ENCODE measurements around the gene AGTRAP. TPM values are rescaled to one million over a fixed set of nuclear protein-coding genes. Genes with fewer than 3 reads are reported as not detected.

Gene AGTRAP
- total and polyA plus RNA-seq, 9 of the 15 experiments (the other 6 are each of a cell fraction or from before 2014, with no cell fraction given): 26.8 to 105 (median 57.5) TPM

- TF ChIP-seq ZNF785 (CRISPR knock-in tag; IDR thresholded peaks at IDR 0.05): no peak
- TF ChIP-seq ZNF639 (CRISPR knock-in tag; conservative IDR thresholded peaks at IDR 0.05 in 1 of 2, IDR thresholded peaks at IDR 0.05 in 1 of 2): peak in 1 of 2 experiments; percentile 55; a peak in 1 of 4 replicates
- TF ChIP-seq SMARCA5 (IDR thresholded peaks at IDR 0.05): peak; percentile 54; the same call in 1 of the 2 replicates
- no peak for TF ChIP-seq ZNF253 (CRISPR knock-in tag; conservative IDR thresholded peaks at IDR 0.05)
- no peak for TF ChIP-seq SMARCC2 (IDR thresholded peaks at IDR 0.05; ENCODE audit: low read depth)
- TF ChIP-seq MEF2A (IDR thresholded peaks at IDR 0.05; ENCODE audit: control insufficient read depth, low read depth, low read length): no peak
- peak; percentile 79 to 84 for TF ChIP-seq ETV6 (IDR thresholded peaks at IDR 0.05; ENCODE audit: borderline replicate concordance in 1 of 2, low read depth in 2 of 2, low read length in 1 of 2)
- TF ChIP-seq ETV6 (CRISPR knock-in tag; IDR thresholded peaks at IDR 0.05; ENCODE audit: borderline replicate concordance): no peak
- TF ChIP-seq FOXJ2 (tag; IDR thresholded peaks at IDR 0.05): no peak
- TF ChIP-seq USF1 (CRISPR knock-in tag; IDR thresholded peaks at IDR 0.05): peak; percentile 64
- TF ChIP-seq MBD1 (CRISPR knock-in tag; IDR thresholded peaks at IDR 0.05): no peak
- TF ChIP-seq E2F4 (CRISPR knock-in tag; IDR thresholded peaks at IDR 0.05; ENCODE audit: low read depth): no peak
- no peak for TF ChIP-seq CBFA2T2 (conservative IDR thresholded peaks at IDR 0.05)
- TF ChIP-seq ILF3 (IDR thresholded peaks at IDR 0.05; ENCODE audit: borderline replicate concordance): no peak
- no peak for TF ChIP-seq CHAMP1 (IDR thresholded peaks at IDR 0.05)
- no peak for TF ChIP-seq ATF4 (CRISPR knock-in tag; IDR thresholded peaks at IDR 0.05)
- no peak; the same call in 1 of the 2 replicates for TF ChIP-seq MYBL2 (IDR thresholded peaks at IDR 0.05; ENCODE audit: low read depth)
- no peak for TF ChIP-seq MYBL2 (CRISPR knock-in tag; IDR thresholded peaks at IDR 0.05; ENCODE audit: borderline replicate concordance)
These were observed 6.2 kb upstream of the AGTRAP start (continued) for GRCh38 chr1:11729498-11730428.
